ENCODE data around the gene TRAPPC12. TPM values are rescaled to one million over a fixed set of nuclear protein-coding genes. Genes with fewer than 3 reads are reported as not detected.
A peak's percentile ranks its signal among the peaks of the same experiment; 100 is the strongest.

TRAPPC12 gene
- total RNA-seq, 1 donor, result 67.0 TPM

- DNase-seq (ENCODE audit: insufficient read length, low spot score, missing footprints), result peak; percentile 95
- no peak overlapping the region for H2AFZ ChIP-seq (ENCODE audit: low read length)
- H3K4me2 ChIP-seq (ENCODE audit: insufficient read depth, low read length), result peak overlapping the region; percentile 50
- no peaks in the 10 kb centered on the region for H3K79me2 ChIP-seq (ENCODE audit: insufficient read depth, low read length)
- peaks cover 22% of the 10 kb centered on the region for H3K4me1 ChIP-seq (ENCODE audit: insufficient read depth, low read length)
- peak overlapping the region; percentile 54 for H3K27ac ChIP-seq (ENCODE audit: low read depth, low read length)
- H3K4me3 ChIP-seq (ENCODE audit: insufficient read depth, low read length), result peak overlapping the region; percentile 15
- peak; percentile 90 for TF ChIP-seq CTCF (IDR thresholded peaks at IDR 0.05; ENCODE audit: extremely low read depth, low read depth, low read length)
- no peaks in the 10 kb centered on the region for H3K27me3 ChIP-seq (ENCODE audit: insufficient read depth, low read length)
- peaks cover 29% of the 10 kb centered on the region for H3K36me3 ChIP-seq (ENCODE audit: insufficient read depth, low read length)
- no peaks in the 10 kb centered on the region for H4K20me1 ChIP-seq (ENCODE audit: insufficient read depth, low read length)
- H3K9me3 ChIP-seq (ENCODE audit: low read depth, low read length), result no peaks in the 10 kb centered on the region
Observed at GRCh38 chr2:3461801-3462492, 82.5 kb downstream of the TRAPPC12 start.

- Histone ChIP-seq H3K4me1 (ENCODE audit: insufficient read depth, low read length) (peaks cover 22% of the 10 kb centered on the region), H3K9me3 (ENCODE audit: low read depth, low read length) (no peaks in the 10 kb centered on the region), H2AFZ (ENCODE audit: low read length) (no peak overlapping the region), H3K27ac (ENCODE audit: low read depth, low read length) (no peak overlapping the region), H3K27me3 (ENCODE audit: insufficient read depth, low read length) (no peaks in the 10 kb centered on the region), H3K79me2 (ENCODE audit: insufficient read depth, low read length) (no peaks in the 10 kb centered on the region), H3K4me3 (ENCODE audit: insufficient read depth, low read length) (no peak overlapping the region), H3K4me2 (ENCODE audit: insufficient read depth, low read length) (no peak overlapping the region), H3K36me3 (ENCODE audit: insufficient read depth, low read length) (peaks cover 32% of the 10 kb centered on the region), H4K20me1 (ENCODE audit: insufficient read depth, low read length) (no peaks in the 10 kb centered on the region)
- no peak for TF ChIP-seq CTCF (IDR thresholded peaks at IDR 0.05; ENCODE audit: extremely low read depth, low read depth, low read length)
- DNase-seq (ENCODE audit: insufficient read length, low spot score, missing footprints), result no peak
Observed at GRCh38 chr2:3462493-3463104, 83.1 kb downstream of the TRAPPC12 start.

GRCh38 chr2:3463186-3463835 lies 83.8 kb downstream of the TRAPPC12 start:
- Histone ChIP-seq H3K27ac (ENCODE audit: low read depth, low read length) (no peak overlapping the region), H3K79me2 (ENCODE audit: insufficient read depth, low read length) (no peaks in the 10 kb centered on the region), H2AFZ (ENCODE audit: low read length) (no peak overlapping the region), H3K4me3 (ENCODE audit: insufficient read depth, low read length) (no peak overlapping the region), H3K9me3 (ENCODE audit: low read depth, low read length) (no peaks in the 10 kb centered on the region), H3K36me3 (ENCODE audit: insufficient read depth, low read length) (peaks cover 34% of the 10 kb centered on the region), H4K20me1 (ENCODE audit: insufficient read depth, low read length) (no peaks in the 10 kb centered on the region), H3K4me1 (ENCODE audit: insufficient read depth, low read length) (peaks cover 22% of the 10 kb centered on the region), H3K27me3 (ENCODE audit: insufficient read depth, low read length) (no peaks in the 10 kb centered on the region), H3K4me2 (ENCODE audit: insufficient read depth, low read length) (no peak overlapping the region)
- DNase-seq (ENCODE audit: insufficient read length, low spot score, missing footprints), result peak; percentile 56
- no peak for TF ChIP-seq CTCF (IDR thresholded peaks at IDR 0.05; ENCODE audit: extremely low read depth, low read depth, low read length)

- DNase-seq (ENCODE audit: insufficient read length, low spot score, missing footprints), result no peak
- H3K79me2 ChIP-seq (ENCODE audit: insufficient read depth, low read length), result no peaks in the 10 kb centered on the region
- no peaks in the 10 kb centered on the region for H3K27me3 ChIP-seq (ENCODE audit: insufficient read depth, low read length)
- H3K36me3 ChIP-seq (ENCODE audit: insufficient read depth, low read length), result peaks cover 40% of the 10 kb centered on the region
- H2AFZ ChIP-seq (ENCODE audit: low read length), result no peak overlapping the region
- no peak overlapping the region for H3K4me3 ChIP-seq (ENCODE audit: insufficient read depth, low read length)
- H3K4me2 ChIP-seq (ENCODE audit: insufficient read depth, low read length), result no peak overlapping the region
- no peak for TF ChIP-seq CTCF (IDR thresholded peaks at IDR 0.05; ENCODE audit: extremely low read depth, low read depth, low read length)
- H4K20me1 ChIP-seq (ENCODE audit: insufficient read depth, low read length), result no peaks in the 10 kb centered on the region
- peaks cover 22% of the 10 kb centered on the region for H3K4me1 ChIP-seq (ENCODE audit: insufficient read depth, low read length)
- H3K9me3 ChIP-seq (ENCODE audit: low read depth, low read length), result no peaks in the 10 kb centered on the region
- H3K27ac ChIP-seq (ENCODE audit: low read depth, low read length), result peak overlapping the region; percentile 40
Observed at GRCh38 chr2:3463944-3464343, 84.5 kb downstream of the TRAPPC12 start.
